Prostate gland (tissue), 2 donors: Measurements from ENCODE around the gene SSUH2. TPM values are rescaled to one million over a fixed set of nuclear protein-coding genes. Genes with fewer than 3 reads are reported as not detected.
"Not testable (repeated sequence)": the region's sequence is repeated elsewhere in the genome, so short reads cannot be mapped to it uniquely, and the experiment has no call there.

ENCODE experiments used
- DNase-seq: peaks from one replicate; pipeline ENCODE4 v3.0.0-alpha.2; 2019; ENCODE audit warnings: low spot score
- H3K27ac ChIP-seq, 2 donors: fragments of 200-600 bp; sonication (generic); 2 replicates each; pipeline ENCODE4 v1.5.1; 2017 to 2019
- H3K27me3 ChIP-seq: fragments of 200-600 bp; sonication (generic); replicated peaks from 2 replicates; pipeline ENCODE4 v1.5.1; 2019; ENCODE audit not compliant: insufficient read depth
- H3K36me3 ChIP-seq, 2 donors: fragments of 200-600 bp; sonication (generic); 1 replicate in 1 of 2; 2 replicates in 1 of 2; pipeline versions ENCODE4 v1.5.1 to v1.8.1; 2017 to 2019
- H3K4me1 ChIP-seq: fragments of 200-600 bp; sonication (generic); replicated peaks from 2 replicates; pipeline ENCODE4 v1.5.1; 2019
- H3K4me3 ChIP-seq, 2 donors: fragments of 200-600 bp; sonication (generic); 2 replicates each; pipeline ENCODE4 v1.5.1; 2017 to 2019
- H3K9me3 ChIP-seq: fragments of 200-600 bp; sonication (generic); 2 replicates; pipeline ENCODE4 v1.5.1; 2017
- CTCF ChIP-seq, 4 experiments: fragments of 200-600 bp in 2 of 4; fragments of 450-650 bp in 2 of 4; sonication (generic) in 2 of 4; IDR thresholded peaks; 1 replicate in 3 of 4; 2 replicates in 1 of 4; pipeline ENCODE4 v1.5.1; 2016 to 2019; ENCODE audit warnings: antibody characterized with exemption in 4 of 4, mild to moderate bottlenecking in 2 of 4, moderate library complexity in 2 of 4
- POLR2A ChIP-seq: fragments of 450-650 bp; IDR thresholded peaks from one replicate; pipeline ENCODE4 v1.6.1; 2016; ENCODE audit warnings: antibody characterized with exemption, mild to moderate bottlenecking
- POLR2AphosphoS5 ChIP-seq: sonication (generic); formaldehyde crosslinking; IDR thresholded peaks from one replicate; pipeline ENCODE4 v1.6.1; 2017; ENCODE audit warnings: antibody characterized with exemption
- WGBS: methylation state at CpG from one replicate; pipeline ENCODE4 v1.1.5; 2018; 5-methylcytosine and 5-hydroxymethylcytosine counted together
- intact Hi-C: fragments of 100-400 bp; cut with DNase I; formaldehyde crosslinking; loops from one replicate; pipeline ENCODE4 v1.14.2; 2022
- total RNA-seq, 2 donors: library from RNA; depleted of rRNA; stranded (reverse); fragments of >200 nt; gene quantifications; one replicate each; pipeline ENCODE4 v1.1.0, GENCODE V29; 2016

SSUH2 gene
- 1 to 10 TPM in 1 of 2 donors, under 1 TPM in 1; 0.27 to 2.6 TPM for total RNA-seq

GRCh38 chr3:8644748-8645390 is at the start of gene SSUH2:
Gene SSUH2, minus strand, starts transcription at chr3:8644798. Its CDS starts 40 bp downstream, at chr3:8644758.
- no peaks in the 10 kb centered on the region for H3K27me3 ChIP-seq
- no peak within 1 kb of the TSS for H3K27ac ChIP-seq
- WGBS, result 86% methylated on average over 8 of the region's 8 CpGs
- no peaks in the 10 kb centered on the region for H3K4me1 ChIP-seq
- intact Hi-C loops, result no loop called here
- H3K36me3 ChIP-seq, result no peaks in the 10 kb centered on the region
- no peak for DNase-seq
- no peaks in the 10 kb centered on the region for H3K9me3 ChIP-seq
- H3K4me3 ChIP-seq, result no peak within 1 kb of the TSS
- TF ChIP-seq POLR2A (no peak), CTCF (IDR thresholded peaks at IDR 0.05) (no peak), POLR2AphosphoS5 (no peak)

GRCh38 chr3:8691295-8691694 is 46.7 kb upstream of the SSUH2 start:
- H3K27ac ChIP-seq, H3K9me3 ChIP-seq, intact Hi-C loops, DNase-seq, H3K4me1 ChIP-seq, H3K4me3 ChIP-seq, H3K27me3 ChIP-seq, H3K36me3 ChIP-seq: not testable (repeated sequence)
- 71% methylated on average over 9 of the region's 9 CpGs for WGBS

- H3K27ac ChIP-seq, H3K4me1 ChIP-seq, H3K27me3 ChIP-seq, H3K9me3 ChIP-seq, H3K36me3 ChIP-seq, H3K4me3 ChIP-seq, intact Hi-C loops, DNase-seq: not testable (repeated sequence)
- 81% methylated on average over 6 of the region's 6 CpGs for WGBS
Measured at GRCh38 chr3:8684992-8685391, 40.4 kb upstream of the SSUH2 start.

GRCh38 chr3:8682850-8683574 is 38.4 kb upstream of the SSUH2 start:
- peak in 2 of 4 experiments; percentile 4 to 16 for TF ChIP-seq CTCF (IDR thresholded peaks at IDR 0.05)
- WGBS, result 68% methylated on average over 19 of the region's 19 CpGs
- intact Hi-C loops, result not testable (repeated sequence)

GRCh38 chr3:8681881-8682538 is 37.4 kb upstream of the SSUH2 start:
- WGBS, result 38% methylated on average over 9 of the region's 9 CpGs
- H3K36me3 ChIP-seq, H3K4me3 ChIP-seq, DNase-seq, H3K4me1 ChIP-seq, H3K27ac ChIP-seq, H3K27me3 ChIP-seq, H3K9me3 ChIP-seq, intact Hi-C loops: not testable (repeated sequence)

More at GRCh38 chr3:8682850-8683574, 38.4 kb upstream of the SSUH2 start:
- not testable (repeated sequence) for H3K27ac ChIP-seq, H3K27me3 ChIP-seq, H3K9me3 ChIP-seq, H3K36me3 ChIP-seq, DNase-seq, H3K4me3 ChIP-seq, H3K4me1 ChIP-seq

- TF ChIP-seq POLR2AphosphoS5 (no peak), POLR2A (no peak), CTCF (IDR thresholded peaks at IDR 0.05) (no peak)
- Histone ChIP-seq H3K27ac (no peak overlapping the region), H3K27me3 (peaks cover 3% of the 10 kb centered on the region), H3K4me3 (no peak overlapping the region), H3K36me3 (no peaks in the 10 kb centered on the region), H3K4me1 (no peaks in the 10 kb centered on the region), H3K9me3 (no peaks in the 10 kb centered on the region)
- intact Hi-C loops, result no loop called here
- WGBS, result 77% methylated on average over 18 of the region's 22 CpGs
- DNase-seq, result no peak
Measured at GRCh38 chr3:8681349-8681748, 36.8 kb upstream of the SSUH2 start.

- H3K4me3 ChIP-seq, H3K27me3 ChIP-seq, DNase-seq, H3K27ac ChIP-seq, H3K36me3 ChIP-seq, H3K9me3 ChIP-seq, intact Hi-C loops, H3K4me1 ChIP-seq: not testable (repeated sequence)
- WGBS, result 63% methylated on average over 13 of the region's 13 CpGs
Measured at GRCh38 chr3:8679817-8680553, 35.4 kb upstream of the SSUH2 start.
